SH-SY5Y (cell line): ENCODE data around the gene OR8J3.

Source experiments
- GATA2 ChIP-seq: IDR thresholded peaks from 2 replicates; pipeline ENCODE4 v1.6.1; 2011; ENCODE audit warnings: mild to moderate bottlenecking, low read depth, low read length
- GATA3 ChIP-seq: IDR thresholded peaks from 2 replicates; pipeline ENCODE4 v1.6.1; 2011; ENCODE audit warnings: low read depth, mild to moderate bottlenecking, low read length, moderate library complexity

The OR8J3 gene, protein sequence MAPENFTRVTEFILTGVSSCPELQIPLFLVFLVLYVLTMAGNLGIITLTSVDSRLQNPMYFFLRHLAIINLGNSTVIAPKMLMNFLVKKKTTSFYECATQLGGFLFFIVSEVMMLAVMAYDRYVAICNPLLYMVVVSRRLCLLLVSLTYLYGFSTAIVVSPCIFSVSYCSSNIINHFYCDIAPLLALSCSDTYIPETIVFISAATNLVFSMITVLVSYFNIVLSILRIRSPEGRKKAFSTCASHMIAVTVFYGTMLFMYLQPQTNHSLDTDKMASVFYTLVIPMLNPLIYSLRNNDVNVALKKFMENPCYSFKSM

DNA sequence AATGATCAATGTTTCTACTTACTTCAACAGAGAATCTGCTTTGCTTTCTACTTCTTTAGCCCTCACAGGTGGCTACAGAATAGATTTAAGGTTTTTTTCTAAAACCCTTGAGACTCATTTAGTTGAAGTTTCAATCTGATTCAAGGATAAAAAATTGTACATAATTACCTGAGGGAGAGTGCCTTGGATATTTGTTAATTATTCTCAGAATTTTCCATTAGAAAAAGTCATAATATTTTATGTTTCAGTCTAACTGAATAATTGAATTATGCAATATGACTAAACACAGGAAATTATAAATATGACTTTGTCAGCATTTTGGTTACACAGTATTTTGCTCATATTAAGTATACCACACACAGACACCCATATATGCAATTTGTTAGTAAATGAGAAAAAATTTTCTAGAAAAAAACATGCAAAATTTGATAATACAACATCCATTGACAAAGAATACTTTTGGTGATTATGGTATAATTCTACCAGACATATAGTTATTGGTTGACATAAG, at the start of gene OR8J3:
Gene OR8J3 (minus strand): TSS at position 51 of the 511 bp plus-strand sequence. CDS start 2,483 bp downstream, outside the sequence.
- no peak for TF ChIP-seq GATA3
- TF ChIP-seq GATA2: no peak

DNA sequence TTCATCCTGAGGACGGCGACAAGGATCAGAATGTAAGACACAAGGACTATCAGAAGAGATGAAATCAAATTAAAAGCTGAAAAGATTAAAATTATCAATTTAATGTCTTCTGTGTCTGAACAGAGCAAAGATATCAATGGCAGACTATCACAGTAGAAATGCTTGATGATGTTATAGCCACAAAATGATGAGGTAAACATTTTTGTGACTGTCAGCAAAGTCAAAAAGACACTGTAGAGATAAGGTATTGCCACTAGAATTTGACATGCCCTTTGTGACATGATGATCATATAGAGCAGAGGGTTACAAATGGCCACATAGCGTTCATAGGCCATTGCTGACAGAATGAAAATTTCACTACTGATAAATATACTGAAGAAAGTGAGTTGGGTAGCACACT, 48.6 kb upstream of the OR8J3 start:
- no peak for TF ChIP-seq GATA3
- no peak for TF ChIP-seq GATA2

DNA sequence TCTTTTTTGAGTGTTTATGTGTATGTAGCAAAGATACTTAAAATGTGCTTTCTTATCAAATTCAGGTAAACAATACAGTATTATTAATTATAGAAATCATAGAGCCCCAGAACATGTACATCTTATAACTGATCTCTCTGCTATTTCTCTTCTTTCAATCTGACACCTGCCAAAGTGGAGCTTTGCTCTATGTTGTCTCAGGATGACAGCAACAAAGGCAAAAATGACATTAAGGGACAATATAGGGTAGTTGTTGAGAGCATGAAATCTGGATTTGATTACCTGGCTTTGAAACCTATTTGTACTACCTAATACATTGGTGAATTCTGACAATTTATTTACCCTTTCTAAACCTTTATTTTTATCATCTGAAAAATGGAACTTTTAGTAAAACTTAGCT, 43.5 kb upstream of the OR8J3 start:
- TF ChIP-seq GATA2: no peak
- TF ChIP-seq GATA3: no peak

DNA sequence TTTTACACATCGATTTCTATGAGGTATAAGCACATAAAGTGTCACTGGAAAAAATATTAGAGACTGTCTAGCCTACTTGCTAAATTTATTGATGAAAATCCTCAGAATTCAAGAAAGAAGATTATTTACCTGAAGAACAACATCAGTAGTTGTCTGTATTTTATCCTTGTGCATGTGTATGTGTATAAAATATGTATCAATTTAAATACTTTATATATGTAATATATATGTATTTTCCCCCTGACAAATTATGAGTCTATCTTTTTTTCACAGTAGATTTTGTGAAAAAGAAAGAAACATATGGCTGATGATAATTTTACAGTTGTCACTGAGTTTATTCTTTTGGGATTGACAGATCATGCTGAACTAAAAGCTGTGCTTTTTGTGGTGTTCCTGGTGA, 36.3 kb upstream of the OR8J3 start, which contains the start of gene OR5J2:
Gene OR5J2 (plus strand): TSS at position 301 of the 400 bp plus-strand sequence. CDS start 0 bp downstream, at position 301.
- no peak for TF ChIP-seq GATA3

DNA sequence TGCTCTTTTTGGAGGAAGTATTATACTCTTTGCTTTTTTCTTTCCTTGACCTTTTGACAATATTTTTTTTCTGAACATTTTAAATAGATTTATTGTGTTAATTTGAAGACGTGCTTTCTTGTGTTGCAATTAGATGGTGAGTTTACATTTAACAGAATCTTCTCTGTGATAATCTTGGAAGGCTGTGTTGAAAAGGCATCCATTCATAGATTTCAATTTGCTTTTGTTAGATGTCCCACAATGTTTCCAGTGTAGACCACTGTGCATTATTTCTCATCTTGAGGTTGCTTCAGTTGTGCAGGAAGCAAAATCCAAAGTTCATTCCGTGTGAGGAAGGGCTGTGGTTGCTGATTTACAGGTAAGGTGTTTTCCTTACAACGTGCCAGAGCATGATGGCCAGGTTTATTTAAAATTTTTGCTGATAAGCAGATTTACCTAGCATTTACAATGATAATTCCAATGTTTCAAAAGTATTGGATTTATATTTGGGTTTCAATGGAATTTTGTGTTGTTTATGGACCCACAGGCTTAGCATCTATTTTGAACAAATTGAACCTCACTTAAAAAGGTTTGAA, 32.3 kb upstream of the OR8J3 start:
- no peak for TF ChIP-seq GATA3

DNA sequence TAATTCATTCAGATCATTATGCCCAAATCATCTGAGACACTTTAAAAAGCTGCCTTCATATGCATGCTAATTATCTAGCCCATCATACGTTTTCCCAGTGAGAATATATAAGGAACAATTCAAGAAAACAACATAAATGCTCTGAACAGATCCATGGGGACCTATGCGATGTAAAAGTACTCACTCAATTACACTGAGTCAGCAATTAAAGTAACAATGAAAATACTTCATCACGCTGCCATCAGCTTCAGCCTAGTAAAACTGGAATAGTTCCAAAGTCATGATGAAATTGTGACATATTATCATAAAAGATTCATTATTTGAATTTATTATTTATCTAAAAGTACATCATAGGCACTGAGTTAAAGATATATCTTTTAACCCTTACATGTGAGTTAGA, 23.8 kb upstream of the OR8J3 start:
- TF ChIP-seq GATA2 (no peak), GATA3 (no peak)

DNA sequence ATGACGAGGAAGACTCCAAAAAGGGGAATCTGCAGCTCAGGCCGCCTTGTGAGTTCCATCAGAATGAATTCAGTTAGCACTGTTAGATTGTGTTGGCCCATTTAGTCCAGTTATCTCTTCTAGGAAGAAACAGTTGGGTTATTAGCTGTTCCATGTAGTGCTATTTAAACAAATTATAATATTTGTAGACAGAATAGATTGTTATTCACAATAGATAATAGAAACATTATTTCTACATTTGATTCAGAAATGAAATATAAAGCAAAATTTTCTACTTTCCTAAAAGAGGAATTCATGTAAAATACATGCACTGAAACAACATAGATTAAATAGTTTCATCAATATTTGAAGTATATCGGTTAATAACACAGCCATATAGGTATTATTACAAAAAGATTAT, 20.2 kb upstream of the OR8J3 start, which contains the start of gene OR8K5:
Gene OR8K5 (minus strand): TSS at position 101 of the 400 bp plus-strand sequence. CDS start 0 bp downstream, at position 101.
- no peak for TF ChIP-seq GATA2
- no peak for TF ChIP-seq GATA3

DNA sequence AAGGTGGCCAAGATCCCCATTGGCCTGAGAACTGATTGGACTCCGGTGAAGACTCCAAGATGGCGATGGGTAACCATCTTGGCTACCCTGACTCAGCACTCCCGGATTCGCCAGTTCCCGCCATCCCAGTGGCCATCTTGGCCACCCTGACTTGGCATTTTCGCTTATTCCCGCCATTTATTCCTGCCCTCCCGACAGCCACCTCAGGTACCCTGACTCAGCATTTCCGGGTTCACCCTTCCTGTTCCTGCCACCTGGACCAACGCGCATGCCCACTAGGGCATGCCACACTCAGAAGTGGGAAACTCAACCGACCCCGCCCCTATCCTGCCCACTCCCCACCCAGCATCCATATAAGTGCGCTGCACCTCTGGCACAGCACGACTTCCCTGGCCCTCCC, 12.3 kb upstream of the OR8J3 start:
- TF ChIP-seq GATA3 (no peak), GATA2 (no peak)

DNA sequence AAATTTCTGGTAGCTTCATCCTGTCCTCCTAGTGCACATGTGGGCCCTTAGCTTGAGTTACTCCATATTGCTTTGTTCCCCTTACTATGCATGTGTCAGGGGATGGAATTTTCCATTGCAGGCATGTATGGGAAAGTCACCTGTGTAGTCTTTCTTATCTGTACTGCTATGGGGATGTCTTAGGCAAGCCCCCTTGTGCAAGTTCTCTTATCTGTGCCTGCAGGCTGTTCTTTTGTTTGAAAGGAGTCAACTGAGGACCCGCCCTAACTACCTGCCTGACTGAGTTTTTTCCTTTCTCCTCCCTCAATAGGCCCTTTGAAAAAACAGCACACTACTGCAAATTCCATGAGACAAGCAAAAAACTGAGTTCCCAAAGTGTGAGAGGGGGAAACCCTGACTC, 11.4 kb upstream of the OR8J3 start:
- TF ChIP-seq GATA3 (no peak), GATA2 (no peak)

DNA sequence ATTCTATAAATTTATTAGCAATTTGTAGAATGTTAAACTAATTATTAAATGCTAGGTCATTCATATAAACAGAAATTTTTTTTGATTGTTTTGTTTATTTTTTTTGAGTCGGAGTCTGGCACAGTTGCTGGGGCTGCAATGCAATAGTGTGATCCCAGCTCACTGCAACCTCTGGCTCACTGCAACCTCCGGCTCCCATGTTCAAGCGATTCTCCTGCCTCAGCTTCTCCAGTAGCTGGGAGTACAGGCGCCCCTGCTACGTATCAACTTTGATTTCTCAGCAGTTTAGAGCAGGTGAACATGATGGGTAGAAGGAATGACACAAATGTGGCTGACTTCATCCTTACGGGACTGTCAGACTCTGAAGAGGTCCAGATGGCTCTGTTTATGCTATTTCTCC, 17.9 kb downstream of the OR8J3 start, which contains the start of gene OR8H3:
Gene OR8H3 (plus strand): TSS at position 301 of the 400 bp plus-strand sequence. CDS start 0 bp downstream, at position 301.
- TF ChIP-seq GATA3 (no peak), GATA2 (no peak)

DNA sequence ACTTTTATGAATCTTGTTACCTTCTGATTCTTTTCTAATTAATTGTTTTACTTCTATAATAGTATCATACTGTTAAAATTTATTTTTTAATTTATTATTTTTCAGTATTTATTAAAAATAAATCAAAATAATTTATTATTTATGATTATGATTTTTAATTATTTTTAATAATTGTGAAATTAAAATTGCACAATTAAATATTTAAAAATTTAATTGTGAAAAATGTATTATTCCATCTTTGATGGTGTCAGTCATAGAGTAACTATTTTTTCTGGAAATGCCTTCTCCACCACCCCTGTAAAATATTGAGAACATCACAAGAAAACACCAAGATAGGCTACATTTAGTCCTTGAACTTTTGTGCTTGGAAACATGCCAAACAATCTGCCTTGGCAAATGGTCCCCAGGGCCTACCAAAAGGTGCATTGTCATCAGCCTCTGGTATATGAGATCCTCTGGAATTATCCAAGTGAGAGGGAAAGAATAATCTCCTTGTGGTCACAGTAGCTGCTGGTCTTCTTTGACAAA, 36.7 kb downstream of the OR8J3 start, which contains the start of gene OR8H2:
Gene OR8H2 (plus strand): TSS at position 478 of the 528 bp plus-strand sequence. CDS start 1,356 bp downstream, outside the sequence.
- TF ChIP-seq GATA2 (no peak), GATA3 (no peak)

DNA sequence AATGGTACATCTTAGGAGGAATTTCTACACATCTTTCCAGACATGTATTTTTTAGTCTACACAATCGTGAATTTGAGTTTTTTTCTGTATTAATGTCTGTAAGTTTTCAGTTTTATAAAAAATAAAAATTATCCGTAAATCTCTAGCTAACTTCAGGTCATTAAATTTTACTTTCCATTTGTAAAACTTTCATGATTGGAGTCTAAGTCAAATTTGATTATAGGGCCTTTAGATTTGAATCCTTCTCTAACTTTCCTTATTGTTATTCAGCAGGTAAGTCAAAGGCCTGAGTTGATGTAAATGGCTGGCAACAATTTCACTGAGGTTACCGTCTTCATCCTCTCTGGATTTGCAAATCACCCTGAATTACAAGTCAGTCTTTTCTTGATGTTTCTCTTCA, 47.0 kb downstream of the OR8J3 start, which contains the start of gene OR8I2:
Gene OR8I2 (plus strand): TSS at position 301 of the 400 bp plus-strand sequence. CDS start 0 bp downstream, at position 301.
- TF ChIP-seq GATA2 (no peak), GATA3 (no peak)

DNA sequence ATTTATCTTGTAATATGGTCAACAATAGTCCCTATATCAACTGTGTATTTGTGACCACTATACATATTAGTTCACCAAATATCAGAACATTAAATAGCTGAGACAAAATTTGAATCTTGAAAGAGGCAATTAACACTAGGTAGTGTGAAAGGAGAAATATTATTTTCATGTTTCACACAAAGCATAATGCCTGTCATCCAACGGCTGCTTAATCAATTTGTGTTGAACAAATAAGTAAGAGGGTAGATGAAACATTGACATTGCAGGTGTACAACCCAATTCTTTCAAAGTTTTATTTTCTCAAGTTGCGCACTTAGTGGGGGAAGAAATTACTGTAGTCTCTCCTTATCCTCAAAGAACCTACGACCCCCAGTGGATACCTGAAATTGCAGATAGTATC, 50.3 kb downstream of the OR8J3 start:
- TF ChIP-seq GATA2: no peak
- no peak for TF ChIP-seq GATA3
